ENCODE data around the gene C18orf54. TPM values are rescaled to one million over a fixed set of nuclear protein-coding genes. Genes with fewer than 3 reads are reported as not detected.
A peak's percentile ranks its signal among the peaks of the same experiment; 100 is the strongest.
"Not testable (repeated sequence)": the region's sequence is repeated elsewhere in the genome, so short reads cannot be mapped to it uniquely, and the experiment has no call there.

Gene C18orf54
- 6.7 TPM for polyA plus RNA-seq (2013, experiment 1 of 2; ENCODE audit: insufficient read length)
- polyA plus RNA-seq (2013, experiment 2 of 2; ENCODE audit: insufficient read length) = 7.1 TPM

DNA sequence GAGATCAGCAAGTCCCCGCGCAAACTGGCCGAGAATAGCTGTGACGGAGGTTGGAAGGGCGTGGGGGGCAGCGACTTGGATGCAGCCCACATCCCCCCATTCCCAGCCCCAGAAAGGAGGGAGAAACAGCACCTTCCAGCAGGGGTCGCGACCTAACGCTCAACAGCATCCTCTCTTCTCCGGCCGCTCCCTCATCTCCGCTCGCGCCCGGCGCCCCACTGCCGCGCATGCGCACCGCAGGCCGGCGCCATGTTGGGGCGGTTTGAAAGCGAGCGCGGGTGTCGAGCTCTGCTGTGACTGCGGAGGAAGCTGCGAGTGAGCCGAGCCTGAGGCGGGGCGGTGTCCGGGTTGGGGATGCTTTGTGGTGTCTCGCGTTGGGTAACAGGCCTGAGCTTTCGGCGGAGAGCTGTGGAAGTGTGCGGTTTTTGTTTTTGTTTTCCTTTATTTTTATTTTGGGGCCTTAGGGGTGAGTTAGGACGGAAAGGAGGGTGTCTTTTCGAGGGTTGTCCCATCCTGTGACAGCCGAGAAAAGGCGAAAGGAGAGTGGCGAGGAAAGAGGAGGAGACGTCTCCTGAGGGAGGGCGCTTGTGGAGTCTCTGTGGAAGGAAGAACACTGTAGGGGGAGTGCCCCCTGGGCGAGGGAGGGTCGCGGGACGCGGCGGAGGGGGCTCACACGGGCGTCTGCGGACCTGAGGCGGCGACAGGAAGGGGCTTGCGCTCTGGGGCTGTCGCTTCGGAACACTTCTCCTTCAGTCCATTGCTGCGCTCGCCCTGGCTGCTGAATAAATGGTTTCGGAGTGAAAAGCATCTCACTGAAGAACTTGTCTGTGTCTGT is at the start of gene C18orf54, which contains the start of gene STARD6:
C18orf54 (plus strand) TSS at position 247 of the 835 bp plus-strand sequence. CDS start 2,667 bp downstream, outside the sequence.
STARD6 (minus strand) TSS at position 199 of the 835 bp plus-strand sequence. CDS start 3,285 bp downstream, outside the sequence.
- DNase-seq = peak; percentile 93

DNA sequence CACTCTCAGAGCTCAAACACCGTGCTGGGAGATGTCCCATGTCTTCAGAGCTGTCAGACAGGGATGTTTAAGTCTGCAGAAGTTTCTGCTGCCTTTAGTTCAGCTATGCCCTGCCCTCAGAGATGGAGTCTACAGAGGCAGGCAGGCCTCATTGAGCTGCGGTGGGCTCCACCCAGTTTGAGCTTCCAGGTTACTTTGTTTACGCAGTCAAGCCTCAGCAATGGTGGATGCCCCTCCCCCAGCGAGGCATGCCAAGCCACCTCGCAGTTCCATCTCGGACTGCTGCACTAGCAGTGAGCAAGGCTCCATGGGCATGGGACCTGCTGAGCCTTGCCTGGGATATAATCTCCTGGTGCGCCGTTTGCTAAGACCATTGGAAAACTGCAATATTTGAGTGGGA is 48.1 kb upstream of the C18orf54 start:
- DNase-seq = not testable (repeated sequence)

- DNase-seq = no peak
Measured at GRCh38 chr18:54316071-54316820, 41.5 kb upstream of the C18orf54 start.

GRCh38 chr18:54323561-54323960 is 34.1 kb upstream of the C18orf54 start:
- no peak for DNase-seq

DNA sequence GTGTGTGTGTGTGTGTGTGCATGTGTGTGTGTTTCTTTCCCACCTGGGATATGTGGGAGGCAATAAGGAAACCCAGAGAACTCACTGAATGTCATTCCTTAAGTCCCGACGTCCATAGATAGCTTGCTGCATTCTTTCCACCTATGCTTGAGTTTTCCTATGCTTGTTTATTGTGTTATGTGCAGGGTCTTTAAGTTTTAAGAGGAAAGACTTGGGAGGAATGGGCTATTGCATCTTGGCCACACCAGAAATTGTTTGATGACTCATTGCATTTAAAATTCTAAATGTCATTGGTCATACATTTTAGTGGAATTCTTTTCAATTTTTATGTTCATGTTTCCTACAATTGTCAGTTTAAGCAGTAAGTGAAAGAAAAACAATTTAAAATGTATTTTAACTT is 33.7 kb upstream of the C18orf54 start:
- DNase-seq = peak; percentile 35

DNA sequence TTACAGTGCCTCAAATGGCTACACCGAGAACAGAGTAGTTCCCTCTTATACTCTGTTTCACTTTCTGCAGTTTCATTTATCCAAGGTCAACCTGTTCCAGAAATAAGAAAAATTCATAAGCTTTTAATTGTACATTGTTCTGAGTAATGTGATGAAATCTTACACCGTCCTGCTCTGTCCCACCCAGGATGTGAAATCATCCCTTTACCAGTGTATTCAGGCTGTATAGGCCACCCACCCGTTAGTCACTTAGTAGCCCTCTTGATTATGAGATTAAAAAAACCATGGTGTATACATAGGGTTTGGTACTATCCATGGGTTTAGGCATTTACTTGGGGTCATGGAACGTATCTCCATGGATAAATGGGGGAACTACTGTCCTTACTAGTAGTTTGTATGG is 29.9 kb upstream of the C18orf54 start:
- no peak for DNase-seq

GRCh38 chr18:54329787-54330186 is 27.9 kb upstream of the C18orf54 start:
- DNase-seq = no peak

GRCh38 chr18:54330768-54331548 is 26.7 kb upstream of the C18orf54 start:
- DNase-seq = no peak

DNA sequence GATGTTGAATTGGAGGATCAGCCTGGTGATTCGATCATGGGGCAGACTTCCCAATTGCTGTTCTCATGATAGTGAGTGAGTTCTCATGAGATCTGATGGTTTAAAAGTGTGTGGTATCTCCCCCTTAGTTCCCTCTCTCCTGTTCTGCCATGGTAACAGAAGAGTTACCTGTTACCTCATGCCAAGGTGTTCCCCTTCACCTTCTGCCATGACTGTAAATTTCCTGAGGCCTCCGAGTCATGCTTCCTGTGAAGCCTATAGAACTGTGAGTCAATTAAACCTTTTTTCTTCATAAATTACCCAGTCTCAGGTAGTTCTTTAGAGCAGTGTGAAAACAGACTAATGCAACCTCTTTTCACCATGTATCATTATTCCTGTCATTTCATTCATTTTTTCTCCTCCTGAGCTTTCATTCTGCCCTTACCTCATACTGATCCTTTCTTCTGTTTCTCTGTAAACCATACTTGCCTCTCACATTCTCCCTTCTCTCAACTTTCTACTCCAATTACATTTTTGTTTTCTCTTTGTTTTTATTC is 22.0 kb upstream of the C18orf54 start:
- DNase-seq = no peak

GRCh38 chr18:54338230-54338629 is 19.5 kb upstream of the C18orf54 start:
- no peak for DNase-seq

- DNase-seq = no peak
Measured at GRCh38 chr18:54351186-54351585, 6.5 kb upstream of the C18orf54 start.

DNA sequence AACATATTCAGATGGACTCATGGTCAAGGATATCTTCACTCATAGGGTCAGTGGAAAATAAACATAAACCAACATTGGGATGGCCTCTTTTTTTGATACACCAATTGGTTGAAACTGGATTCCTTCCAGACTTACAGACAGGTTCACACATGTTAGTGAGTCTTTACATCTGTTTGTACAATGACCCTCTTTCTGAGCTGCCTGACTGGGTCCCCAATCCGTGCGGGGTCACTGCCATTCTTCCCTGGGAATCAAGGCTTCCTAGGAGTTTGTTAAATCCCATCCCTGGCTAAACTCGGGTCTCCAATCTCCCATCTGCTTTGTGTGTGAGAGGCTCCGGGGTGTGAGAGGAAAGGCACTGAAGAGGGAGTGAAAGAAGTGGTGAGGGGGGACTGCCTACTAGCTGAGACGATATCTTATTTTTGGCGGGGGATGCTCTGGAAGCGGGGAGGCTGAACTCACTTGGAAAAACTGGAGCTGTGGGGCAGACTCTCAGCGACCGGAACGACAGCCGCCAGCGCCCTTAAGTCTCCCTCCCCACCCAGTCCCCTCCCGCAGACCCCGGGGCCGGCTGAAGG is 535 bp upstream of the C18orf54 start:
- DNase-seq = no peak

GRCh38 chr18:54358495-54359040 is 862 bp downstream of the C18orf54 start:
- DNase-seq = peak; percentile 6

- peak; percentile 1 for DNase-seq
Measured at GRCh38 chr18:54359233-54359632, 1.5 kb downstream of the C18orf54 start.

GRCh38 chr18:54360406-54360805 is 2.7 kb downstream of the C18orf54 start:
- peak; percentile 13 for DNase-seq

DNA sequence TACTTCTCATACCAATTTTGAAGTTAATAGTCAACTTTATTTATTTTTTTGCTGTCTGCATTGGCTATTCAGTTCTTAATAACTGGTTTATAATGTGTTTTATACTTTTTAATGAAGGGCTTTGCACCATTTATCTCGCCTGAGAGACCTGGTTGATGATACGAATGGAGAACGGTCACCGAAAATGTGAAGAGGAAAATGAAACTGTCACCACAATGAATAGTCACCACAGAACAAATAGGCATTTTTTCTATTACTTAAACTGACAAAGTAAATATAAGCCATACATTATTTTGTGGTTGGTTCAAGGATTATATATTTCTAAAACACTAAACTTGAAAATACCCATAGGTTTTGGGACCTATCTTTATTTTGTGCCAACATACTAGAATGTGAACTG is 20.4 kb downstream of the C18orf54 start:
- DNase-seq = no peak

- no peak for DNase-seq
Measured at GRCh38 chr18:54381640-54382039, 23.9 kb downstream of the C18orf54 start.

- no peak for DNase-seq
Measured at GRCh38 chr18:54382076-54382475, 24.4 kb downstream of the C18orf54 start.

DNA sequence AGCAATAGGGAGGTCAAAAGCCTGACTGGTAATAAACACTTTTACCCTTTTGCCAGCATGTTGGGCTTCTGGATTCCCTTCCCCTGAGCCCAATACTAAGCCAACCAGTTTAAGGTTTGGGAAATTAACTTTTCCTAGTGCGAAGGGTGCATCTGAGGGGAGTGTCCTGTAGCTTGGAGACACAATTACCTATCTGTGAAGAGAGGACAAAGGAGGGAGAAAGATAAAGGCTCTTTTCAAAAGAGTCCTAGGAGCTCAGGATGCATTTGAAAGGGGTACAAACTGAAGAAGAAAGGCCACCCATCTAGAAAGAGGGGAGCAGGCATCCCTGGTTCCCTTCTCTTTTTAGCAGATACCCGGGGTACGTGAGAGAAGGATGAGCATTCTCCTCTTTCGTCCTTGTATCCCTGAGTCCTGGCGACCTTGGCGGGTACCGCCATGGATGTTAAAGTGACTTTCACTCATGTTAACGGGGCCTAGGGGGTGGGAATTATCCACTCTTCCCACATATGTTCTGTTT is 25.1 kb downstream of the C18orf54 start:
- DNase-seq = no peak

GRCh38 chr18:54386043-54386442 is 28.3 kb downstream of the C18orf54 start:
- DNase-seq = no peak

DNA sequence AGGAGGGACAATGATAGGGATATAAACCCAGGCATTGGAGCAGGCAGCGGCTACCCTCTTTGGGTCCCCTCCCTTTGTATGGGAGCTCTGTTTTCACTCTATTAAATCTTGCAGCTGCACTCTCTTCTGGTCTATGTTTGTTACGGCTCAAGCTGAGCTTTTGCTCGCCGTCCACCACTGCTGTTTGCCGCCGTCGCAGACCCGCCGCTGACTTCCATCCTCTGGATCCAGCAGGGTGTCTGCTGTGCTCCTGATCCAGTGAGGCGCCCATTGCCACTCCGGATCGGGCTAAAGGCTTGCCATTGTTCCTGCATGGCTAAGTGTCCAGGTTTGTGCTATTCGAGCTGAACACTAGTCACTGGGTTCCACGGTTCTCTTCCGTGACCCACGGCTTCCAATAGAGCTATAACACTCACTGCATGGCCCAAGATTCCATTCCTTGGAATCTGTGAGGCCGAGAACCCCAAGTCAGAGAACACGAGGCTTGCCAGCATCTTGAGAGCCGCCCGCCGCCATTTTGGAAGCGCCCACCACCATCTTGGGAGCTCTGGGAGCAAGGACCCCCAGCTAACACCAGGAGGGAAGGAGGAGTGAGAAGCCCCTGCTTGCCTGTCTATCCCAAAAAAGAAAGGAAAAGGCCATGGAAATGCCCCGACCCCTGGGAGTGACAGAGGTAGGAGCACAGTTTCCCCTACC is 29.2 kb downstream of the C18orf54 start:
- not testable (repeated sequence) for DNase-seq
